ENCODE data around the gene SCML1.
"Not testable (repeated sequence)": the region's sequence is repeated elsewhere in the genome, so short reads cannot be mapped to it uniquely, and the experiment has no call there.

SCML1 gene

GRCh38 chrX:17774053-17774452 is 36.8 kb downstream of the SCML1 start:
- Histone ChIP-seq H4K20me1 (ENCODE audit: insufficient read depth, low read length) (no peaks in the 10 kb centered on the region), H3K4me3 (ENCODE audit: low read length) (no peak overlapping the region), H2AFZ (ENCODE audit: low read length) (no peak overlapping the region), H3K27ac (ENCODE audit: low read length) (no peak overlapping the region), H3K9me3 (replicated peaks; ENCODE audit: insufficient read depth, low read length) (no peaks in the 10 kb centered on the region), H3F3A (ENCODE audit: insufficient read depth, low read length) (no peaks in the 10 kb centered on the region), H3K36me3 (replicated peaks; ENCODE audit: insufficient read depth, low read length) (no peaks in the 10 kb centered on the region), H3K27me3 (replicated peaks; ENCODE audit: insufficient read depth, low read length) (no peaks in the 10 kb centered on the region), H3K9me2 (replicated peaks; ENCODE audit: insufficient read depth, low read length) (no peaks in the 10 kb centered on the region), H3K9ac (ENCODE audit: low read length) (no peak overlapping the region), H3K79me2 (ENCODE audit: low read length) (no peaks in the 10 kb centered on the region), H3K4me2 (ENCODE audit: low read depth, low read length) (no peak overlapping the region), H3K4me1 (ENCODE audit: low read length) (no peaks in the 10 kb centered on the region)
- TF ChIP-seq, protein P1, sequence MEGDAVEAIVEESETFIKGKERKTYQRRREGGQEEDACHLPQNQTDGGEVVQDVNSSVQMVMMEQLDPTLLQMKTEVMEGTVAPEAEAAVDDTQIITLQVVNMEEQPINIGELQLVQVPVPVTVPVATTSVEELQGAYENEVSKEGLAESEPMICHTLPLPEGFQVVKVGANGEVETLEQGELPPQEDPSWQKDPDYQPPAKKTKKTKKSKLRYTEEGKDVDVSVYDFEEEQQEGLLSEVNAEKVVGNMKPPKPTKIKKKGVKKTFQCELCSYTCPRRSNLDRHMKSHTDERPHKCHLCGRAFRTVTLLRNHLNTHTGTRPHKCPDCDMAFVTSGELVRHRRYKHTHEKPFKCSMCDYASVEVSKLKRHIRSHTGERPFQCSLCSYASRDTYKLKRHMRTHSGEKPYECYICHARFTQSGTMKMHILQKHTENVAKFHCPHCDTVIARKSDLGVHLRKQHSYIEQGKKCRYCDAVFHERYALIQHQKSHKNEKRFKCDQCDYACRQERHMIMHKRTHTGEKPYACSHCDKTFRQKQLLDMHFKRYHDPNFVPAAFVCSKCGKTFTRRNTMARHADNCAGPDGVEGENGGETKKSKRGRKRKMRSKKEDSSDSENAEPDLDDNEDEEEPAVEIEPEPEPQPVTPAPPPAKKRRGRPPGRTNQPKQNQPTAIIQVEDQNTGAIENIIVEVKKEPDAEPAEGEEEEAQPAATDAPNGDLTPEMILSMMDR (IDR thresholded peaks at IDR 0.05; ENCODE audit: low read length): no peak
- TF ChIP-seq EZH2phosphoT487 (IDR thresholded peaks at IDR 0.05; ENCODE audit: low read length) (no peak), EZH2 (optimal IDR thresholded peaks at IDR 0.05; ENCODE audit: low read depth, low read length) (no peak)
- DNase-seq: no peak

DNA sequence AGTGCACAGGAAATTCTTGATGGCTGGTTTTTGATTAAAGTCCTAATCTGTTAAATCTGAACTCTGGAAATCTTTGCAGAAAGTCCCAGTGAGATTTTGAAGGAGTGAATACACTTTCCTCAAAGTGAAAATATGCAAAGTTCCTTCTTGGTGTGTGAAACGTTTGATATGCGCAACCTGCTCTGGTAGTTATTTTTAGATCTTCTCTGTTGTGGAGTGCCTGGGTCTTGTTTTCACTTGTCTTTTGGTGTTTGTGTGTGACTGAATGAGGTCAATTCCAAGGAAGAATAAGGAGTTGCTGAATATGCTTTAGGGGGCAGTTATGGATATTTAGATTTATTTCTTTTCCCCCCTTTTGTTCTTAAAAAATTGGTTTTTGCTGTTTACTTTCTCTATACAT is 41.7 kb downstream of the SCML1 start:
- Histone ChIP-seq H3K79me2 (ENCODE audit: low read length) (no peaks in the 10 kb centered on the region), H3K9me2 (replicated peaks; ENCODE audit: insufficient read depth, low read length) (no peaks in the 10 kb centered on the region), H4K20me1 (ENCODE audit: insufficient read depth, low read length) (no peaks in the 10 kb centered on the region), H3K4me1 (ENCODE audit: low read length) (no peaks in the 10 kb centered on the region), H3K27ac (ENCODE audit: low read length) (no peak overlapping the region), H3K4me3 (ENCODE audit: low read length) (no peak overlapping the region), H3F3A (ENCODE audit: insufficient read depth, low read length) (no peaks in the 10 kb centered on the region), H3K9ac (ENCODE audit: low read length) (no peak overlapping the region), H2AFZ (ENCODE audit: low read length) (no peak overlapping the region), H3K27me3 (replicated peaks; ENCODE audit: insufficient read depth, low read length) (no peaks in the 10 kb centered on the region), H3K9me3 (replicated peaks; ENCODE audit: insufficient read depth, low read length) (no peaks in the 10 kb centered on the region), H3K4me2 (ENCODE audit: low read depth, low read length) (no peak overlapping the region), H3K36me3 (replicated peaks; ENCODE audit: insufficient read depth, low read length) (no peaks in the 10 kb centered on the region)
- TF ChIP-seq EZH2phosphoT487 (IDR thresholded peaks at IDR 0.05; ENCODE audit: low read length) (no peak), EZH2 (optimal IDR thresholded peaks at IDR 0.05; ENCODE audit: low read depth, low read length) (no peak)
- TF ChIP-seq, protein P1 (IDR thresholded peaks at IDR 0.05; ENCODE audit: low read length): no peak
- no peak for DNase-seq

- no peak overlapping the region for H2AFZ ChIP-seq (ENCODE audit: low read length)
- no peak for DNase-seq
- no peaks in the 10 kb centered on the region for H3K79me2 ChIP-seq (ENCODE audit: low read length)
- no peaks in the 10 kb centered on the region for H3K9me3 ChIP-seq (replicated peaks; ENCODE audit: insufficient read depth, low read length)
- no peak overlapping the region for H3K4me2 ChIP-seq (ENCODE audit: low read depth, low read length)
- H3K9me2 ChIP-seq (replicated peaks; ENCODE audit: insufficient read depth, low read length): no peaks in the 10 kb centered on the region
- TF ChIP-seq, protein P1 (IDR thresholded peaks at IDR 0.05; ENCODE audit: low read length): no peak
- TF ChIP-seq EZH2phosphoT487 (IDR thresholded peaks at IDR 0.05; ENCODE audit: low read length) (no peak), EZH2 (optimal IDR thresholded peaks at IDR 0.05; ENCODE audit: low read depth, low read length) (no peak)
- H3K4me1 ChIP-seq (ENCODE audit: low read length): no peaks in the 10 kb centered on the region
- no peaks in the 10 kb centered on the region for H4K20me1 ChIP-seq (ENCODE audit: insufficient read depth, low read length)
- H3K4me3 ChIP-seq (ENCODE audit: low read length): no peak overlapping the region
- no peak overlapping the region for H3K27ac ChIP-seq (ENCODE audit: low read length)
- no peaks in the 10 kb centered on the region for H3K36me3 ChIP-seq (replicated peaks; ENCODE audit: insufficient read depth, low read length)
- no peak overlapping the region for H3K9ac ChIP-seq (ENCODE audit: low read length)
- H3K27me3 ChIP-seq (replicated peaks; ENCODE audit: insufficient read depth, low read length): no peaks in the 10 kb centered on the region
- H3F3A ChIP-seq (ENCODE audit: insufficient read depth, low read length): no peaks in the 10 kb centered on the region
Measured at GRCh38 chrX:17779434-17779833, 42.1 kb downstream of the SCML1 start.

GRCh38 chrX:17786554-17787347 is 49.5 kb downstream of the SCML1 start:
- H3K79me2 ChIP-seq (ENCODE audit: low read length); H3K9me2 ChIP-seq (replicated peaks; ENCODE audit: insufficient read depth, low read length); H3K9me3 ChIP-seq (replicated peaks; ENCODE audit: insufficient read depth, low read length); H3K9ac ChIP-seq (ENCODE audit: low read length); H3K27ac ChIP-seq (ENCODE audit: low read length); H3K36me3 ChIP-seq (replicated peaks; ENCODE audit: insufficient read depth, low read length); H4K20me1 ChIP-seq (ENCODE audit: insufficient read depth, low read length); H3F3A ChIP-seq (ENCODE audit: insufficient read depth, low read length); H3K4me2 ChIP-seq (ENCODE audit: low read depth, low read length); H3K4me1 ChIP-seq (ENCODE audit: low read length); H2AFZ ChIP-seq (ENCODE audit: low read length); H3K27me3 ChIP-seq (replicated peaks; ENCODE audit: insufficient read depth, low read length); DNase-seq; H3K4me3 ChIP-seq (ENCODE audit: low read length): not testable (repeated sequence)
